Myocyte (in vitro differentiated cells): ENCODE results near the gene SCO1. TPM values are rescaled to one million over a fixed set of nuclear protein-coding genes. Genes with fewer than 3 reads are reported as not detected.
"Not testable (repeated sequence)": the region's sequence is repeated elsewhere in the genome, so short reads cannot be mapped to it uniquely, and the experiment has no call there.

Experiments
- DNase-seq: peaks from one replicate; pipeline ENCODE4 v3.0.0-alpha.2; 2012; ENCODE audit warnings: low read depth
- total RNA-seq: library from RNA; depleted of rRNA; stranded (reverse); fragments of >200 nt; gene quantifications from 2 replicates; pipeline ENCODE4 v1.2.3, GENCODE V29; 2014

Gene SCO1
- total RNA-seq, 1 donor from 2014 or later = 49.0 TPM

- DNase-seq = no peak
Observed at GRCh38 chr17:10726196-10726595, 28.9 kb upstream of the SCO1 start.

- no peak for DNase-seq
Observed at GRCh38 chr17:10725262-10725661, 27.9 kb upstream of the SCO1 start.

- DNase-seq = no peak
Observed at GRCh38 chr17:10724546-10725195, 27.3 kb upstream of the SCO1 start.

- DNase-seq = no peak
Observed at GRCh38 chr17:10718547-10718946, 21.2 kb upstream of the SCO1 start.

- DNase-seq = no peak
Observed at GRCh38 chr17:10716218-10716617, 18.9 kb upstream of the SCO1 start.

GRCh38 chr17:10713318-10713717 lies 16.0 kb upstream of the SCO1 start:
- no peak for DNase-seq

- DNase-seq = no peak
Observed at GRCh38 chr17:10705727-10706126, 8.4 kb upstream of the SCO1 start.

GRCh38 chr17:10702574-10702973 lies 5.2 kb upstream of the SCO1 start:
- peak; percentile 77 for DNase-seq

- DNase-seq = no peak
Observed at GRCh38 chr17:10699856-10700255, 2.5 kb upstream of the SCO1 start.

- DNase-seq = peak; percentile 40
Observed at GRCh38 chr17:10698096-10698818, 924 bp upstream of the SCO1 start.

GRCh38 chr17:10695875-10696407 lies 1.4 kb downstream of the SCO1 start:
- DNase-seq = not testable (repeated sequence)

- no peak for DNase-seq
Observed at GRCh38 chr17:10687499-10687898, 9.8 kb downstream of the SCO1 start.

GRCh38 chr17:10683853-10684252 lies 13.5 kb downstream of the SCO1 start:
- peak; percentile 49 for DNase-seq

- peak; percentile 36 for DNase-seq
Observed at GRCh38 chr17:10681866-10682446, 15.4 kb downstream of the SCO1 start.

- peak; percentile 84 for DNase-seq
Observed at GRCh38 chr17:10674704-10675103, 22.6 kb downstream of the SCO1 start.

GRCh38 chr17:10673312-10673711 lies 24.0 kb downstream of the SCO1 start:
- no peak for DNase-seq

- DNase-seq = peak; percentile 54
Observed at GRCh38 chr17:10668775-10669174, 28.6 kb downstream of the SCO1 start.

- no peak for DNase-seq
Observed at GRCh38 chr17:10666906-10667305, 30.4 kb downstream of the SCO1 start.

GRCh38 chr17:10664571-10664970 lies 32.8 kb downstream of the SCO1 start:
- no peak for DNase-seq

- no peak for DNase-seq
Observed at GRCh38 chr17:10663231-10663630, 34.1 kb downstream of the SCO1 start.

- peak; percentile 51 for DNase-seq
Observed at GRCh38 chr17:10661437-10661836, 35.9 kb downstream of the SCO1 start.

GRCh38 chr17:10657879-10658278 lies 39.5 kb downstream of the SCO1 start:
- DNase-seq = peak; percentile 96
